ENCODE results near the gene MINPP1.

Gene MINPP1

DNA sequence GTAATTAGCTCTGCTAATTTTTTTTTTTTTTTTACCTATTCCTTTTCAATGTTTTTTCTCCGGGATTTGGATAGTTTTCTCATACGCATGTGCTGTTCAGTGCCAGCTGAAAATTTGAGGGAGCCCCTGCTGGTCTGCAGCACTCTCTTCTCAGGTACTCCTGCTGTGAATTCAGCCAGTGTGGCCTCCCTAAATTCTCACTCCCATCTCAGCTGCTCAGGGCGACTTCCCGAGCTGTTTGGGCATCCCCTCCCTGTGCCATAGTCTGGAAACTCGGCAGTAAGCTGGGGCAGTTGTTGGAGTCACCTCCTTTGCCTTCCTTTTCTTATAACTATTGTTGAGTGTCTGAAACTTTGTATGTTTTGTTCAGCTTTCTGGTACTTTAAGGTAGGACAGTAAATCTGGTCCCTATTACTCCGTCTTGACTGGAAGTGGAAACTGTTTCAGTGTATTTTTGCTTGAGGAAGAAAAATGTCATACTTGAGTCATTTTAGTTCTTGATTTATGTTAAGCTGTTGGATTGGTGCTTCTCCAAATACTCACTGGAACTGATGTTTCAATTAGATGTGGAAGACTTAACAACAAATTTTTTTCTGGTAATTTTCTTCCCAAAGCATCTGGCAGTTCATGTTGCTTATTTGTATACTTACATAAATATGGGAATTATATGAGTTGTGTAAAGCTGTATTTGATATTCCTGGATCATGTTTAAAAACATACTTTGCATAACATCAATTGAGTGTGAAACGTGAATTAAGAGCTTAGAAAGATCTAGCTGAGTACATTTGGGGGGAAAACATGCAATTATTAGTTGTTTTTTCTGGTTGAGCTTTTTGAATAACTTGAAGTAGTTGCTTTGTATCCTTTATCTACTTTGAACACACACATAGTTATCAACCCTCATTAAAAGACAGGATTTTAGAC is 33.7 kb downstream of the MINPP1 start:
- H3K9me3 Mint-ChIP-seq, result peaks cover 20% of the 10 kb centered on the region
- H3K4me3 Mint-ChIP-seq, result no peak overlapping the region
- H3K4me1 Mint-ChIP-seq (ENCODE audit: low read depth), result peaks cover 14% of the 10 kb centered on the region
- peaks cover 35% of the 10 kb centered on the region for H3K36me3 Mint-ChIP-seq (ENCODE audit: low read depth)
- no peak overlapping the region for H3K27ac Mint-ChIP-seq
- H3K27me3 Mint-ChIP-seq (ENCODE audit: low read depth), result no peaks in the 10 kb centered on the region
- DNase-seq (ENCODE audit: low spot score), result no peak

DNA sequence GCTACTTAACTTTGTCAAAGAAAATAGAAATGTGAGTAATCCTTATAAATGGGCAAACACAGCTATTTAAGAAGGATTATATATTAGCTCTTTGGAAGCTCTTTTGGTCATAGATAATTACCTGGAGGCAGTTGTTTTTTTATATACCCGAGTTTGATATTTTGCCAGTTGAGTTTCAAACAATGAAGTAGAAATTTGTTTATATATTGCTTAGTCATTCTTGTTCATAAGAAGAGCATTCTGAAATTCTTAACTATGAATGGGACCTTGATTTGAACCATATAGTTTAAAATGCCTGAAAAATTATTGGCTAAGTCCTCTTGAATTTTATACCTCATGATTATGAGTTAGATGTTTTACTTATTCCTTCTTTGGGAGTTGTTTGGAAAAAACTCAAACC is 36.4 kb downstream of the MINPP1 start:
- H3K36me3 Mint-ChIP-seq (ENCODE audit: low read depth), result peaks cover 35% of the 10 kb centered on the region

DNA sequence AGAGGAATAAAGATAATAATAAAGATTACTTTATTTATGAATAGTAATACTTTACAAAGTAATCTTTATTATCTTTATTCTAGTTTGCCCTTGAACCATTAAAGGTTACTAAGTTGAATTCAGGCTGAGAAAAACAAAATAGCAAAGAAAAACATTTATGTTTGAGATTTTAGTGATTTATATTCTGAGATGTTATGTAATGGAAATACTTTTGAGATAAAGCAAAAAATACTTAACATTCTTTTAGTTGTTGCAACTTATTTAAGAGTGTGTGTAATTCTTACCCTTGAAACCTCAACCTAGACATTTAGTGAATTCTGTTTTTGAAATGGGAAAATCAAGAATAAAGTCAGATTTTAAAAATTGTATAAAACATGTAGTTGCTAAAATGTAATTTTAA is 40.0 kb downstream of the MINPP1 start:
- H3K9me3 Mint-ChIP-seq, result peaks cover 20% of the 10 kb centered on the region
- no peak overlapping the region for H3K4me3 Mint-ChIP-seq
- no peaks in the 10 kb centered on the region for H3K27me3 Mint-ChIP-seq (ENCODE audit: low read depth)
- H3K4me1 Mint-ChIP-seq (ENCODE audit: low read depth), result peaks cover 13% of the 10 kb centered on the region
- no peak overlapping the region for H3K27ac Mint-ChIP-seq
- DNase-seq (ENCODE audit: low spot score), result no peak
- peaks cover 29% of the 10 kb centered on the region for H3K36me3 Mint-ChIP-seq (ENCODE audit: low read depth)

More for the DNA sequence above, 36.4 kb downstream of the MINPP1 start:
- H3K27ac Mint-ChIP-seq, result no peak overlapping the region
- no peaks in the 10 kb centered on the region for H3K27me3 Mint-ChIP-seq (ENCODE audit: low read depth)
- DNase-seq (ENCODE audit: low spot score), result no peak
- no peak overlapping the region for H3K4me3 Mint-ChIP-seq
- peaks cover 20% of the 10 kb centered on the region for H3K9me3 Mint-ChIP-seq
- peaks cover 17% of the 10 kb centered on the region for H3K4me1 Mint-ChIP-seq (ENCODE audit: low read depth)

DNA sequence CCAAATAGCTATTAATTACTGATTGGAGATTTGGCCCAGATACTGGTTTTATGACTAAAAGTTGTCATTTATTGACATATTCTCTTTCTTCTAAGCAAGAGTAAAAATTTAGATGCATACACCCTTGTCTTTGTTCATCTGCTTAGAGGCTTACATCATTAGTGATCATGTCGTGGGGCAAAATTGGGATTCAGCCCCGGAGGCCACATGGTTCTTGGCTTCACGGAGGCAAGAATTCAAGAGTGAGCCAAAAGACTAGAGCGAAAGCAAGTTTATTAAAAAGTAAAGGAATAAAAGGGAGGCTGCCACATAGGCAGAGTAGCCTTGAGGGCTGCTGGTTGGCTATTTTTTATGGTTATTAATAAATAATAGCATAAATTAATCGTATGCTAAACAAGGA is 41.1 kb downstream of the MINPP1 start:
- no peaks in the 10 kb centered on the region for H3K27me3 Mint-ChIP-seq (ENCODE audit: low read depth)
- DNase-seq (ENCODE audit: low spot score), result no peak
- H3K27ac Mint-ChIP-seq, result no peak overlapping the region
- H3K4me1 Mint-ChIP-seq (ENCODE audit: low read depth), result peaks cover 8% of the 10 kb centered on the region
- peaks cover 20% of the 10 kb centered on the region for H3K9me3 Mint-ChIP-seq
- no peak overlapping the region for H3K4me3 Mint-ChIP-seq
- peaks cover 26% of the 10 kb centered on the region for H3K36me3 Mint-ChIP-seq (ENCODE audit: low read depth)

DNA sequence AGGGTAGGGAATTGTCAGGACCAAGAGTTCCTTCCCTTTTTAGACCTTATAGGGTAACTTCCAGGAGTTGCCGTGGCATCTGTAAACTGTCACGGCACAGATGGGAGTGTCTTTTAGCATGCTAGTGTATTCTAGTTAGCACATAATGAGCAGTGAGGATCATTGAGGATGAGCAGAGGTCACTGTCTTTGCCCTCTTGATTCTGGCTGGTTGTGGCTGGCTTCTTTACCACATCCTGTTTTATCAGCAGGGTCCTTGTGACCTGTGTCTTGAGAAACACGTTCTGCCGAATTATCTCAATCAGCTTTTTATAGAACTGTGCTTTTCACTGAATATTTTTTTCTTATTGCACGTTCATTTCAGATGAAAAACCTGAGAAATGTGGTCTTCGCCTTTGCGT is 41.5 kb downstream of the MINPP1 start:
- Mint-ChIP-seq H3K9me3 (peaks cover 20% of the 10 kb centered on the region), H3K4me3 (no peak overlapping the region), H3K27ac (no peak overlapping the region), H3K4me1 (ENCODE audit: low read depth) (peaks cover 8% of the 10 kb centered on the region), H3K27me3 (ENCODE audit: low read depth) (no peaks in the 10 kb centered on the region), H3K36me3 (ENCODE audit: low read depth) (peaks cover 22% of the 10 kb centered on the region)
- no peak for DNase-seq (ENCODE audit: low spot score)

DNA sequence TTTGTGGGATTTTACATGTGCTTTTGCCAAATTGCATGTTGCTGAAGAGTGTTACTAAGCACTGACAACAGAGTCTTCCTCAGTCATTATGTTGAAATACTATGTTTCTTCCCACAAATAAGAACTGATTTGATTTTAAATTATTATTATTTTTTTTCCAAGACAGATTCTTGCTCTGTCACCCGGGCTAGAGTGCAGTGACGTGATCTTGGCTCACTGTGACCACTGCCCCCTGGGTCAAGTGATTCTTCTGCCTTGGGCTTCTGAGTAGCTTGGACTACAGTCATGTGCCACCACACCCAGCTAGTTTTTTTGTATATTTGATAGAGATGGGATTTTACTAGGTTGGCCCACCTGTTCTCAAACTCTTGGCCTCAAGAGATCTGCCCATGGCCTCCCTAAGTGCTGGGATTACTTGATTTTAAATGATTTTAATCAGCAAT is 42.3 kb downstream of the MINPP1 start:
- Mint-ChIP-seq H3K4me1 (ENCODE audit: low read depth) (peaks cover 8% of the 10 kb centered on the region), H3K4me3 (no peak overlapping the region), H3K27ac (no peak overlapping the region), H3K36me3 (ENCODE audit: low read depth) (peaks cover 14% of the 10 kb centered on the region), H3K27me3 (ENCODE audit: low read depth) (no peaks in the 10 kb centered on the region), H3K9me3 (peaks cover 13% of the 10 kb centered on the region)
- no peak for DNase-seq (ENCODE audit: low spot score)

DNA sequence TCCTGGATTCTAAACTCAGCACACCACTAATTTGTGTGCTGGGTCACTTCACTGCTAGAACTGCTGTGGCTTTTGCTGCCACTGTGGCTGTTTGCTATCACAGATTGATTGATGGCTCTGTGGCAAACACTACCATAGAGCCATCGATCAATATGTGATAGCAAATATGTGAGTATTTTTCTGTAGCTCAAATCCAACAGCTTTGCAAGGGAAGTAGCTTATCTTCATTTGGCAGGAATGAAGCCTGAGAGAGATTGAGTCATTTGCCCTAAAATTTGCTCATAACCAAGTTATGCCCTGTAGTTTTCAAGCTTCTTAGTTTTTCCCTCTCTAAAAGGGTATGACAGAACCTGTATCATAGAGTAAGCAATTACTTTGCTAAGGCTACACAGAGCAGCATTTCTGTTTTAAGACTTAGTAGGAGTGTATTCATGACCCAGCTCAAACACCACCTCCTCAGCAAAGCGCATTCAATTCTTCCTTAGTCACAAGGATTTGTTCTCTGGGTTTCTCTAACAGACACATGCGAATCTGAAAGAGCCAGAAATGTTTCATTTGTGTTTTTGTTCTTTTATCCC is 43.1 kb downstream of the MINPP1 start:
- H3K36me3 Mint-ChIP-seq (ENCODE audit: low read depth), result peaks cover 10% of the 10 kb centered on the region
- H3K4me3 Mint-ChIP-seq, result no peak overlapping the region
- H3K9me3 Mint-ChIP-seq, result peaks cover 6% of the 10 kb centered on the region
- DNase-seq (ENCODE audit: low spot score), result no peak
- no peak overlapping the region for H3K27ac Mint-ChIP-seq
- no peaks in the 10 kb centered on the region for H3K27me3 Mint-ChIP-seq (ENCODE audit: low read depth)
- peaks cover 8% of the 10 kb centered on the region for H3K4me1 Mint-ChIP-seq (ENCODE audit: low read depth)

DNA sequence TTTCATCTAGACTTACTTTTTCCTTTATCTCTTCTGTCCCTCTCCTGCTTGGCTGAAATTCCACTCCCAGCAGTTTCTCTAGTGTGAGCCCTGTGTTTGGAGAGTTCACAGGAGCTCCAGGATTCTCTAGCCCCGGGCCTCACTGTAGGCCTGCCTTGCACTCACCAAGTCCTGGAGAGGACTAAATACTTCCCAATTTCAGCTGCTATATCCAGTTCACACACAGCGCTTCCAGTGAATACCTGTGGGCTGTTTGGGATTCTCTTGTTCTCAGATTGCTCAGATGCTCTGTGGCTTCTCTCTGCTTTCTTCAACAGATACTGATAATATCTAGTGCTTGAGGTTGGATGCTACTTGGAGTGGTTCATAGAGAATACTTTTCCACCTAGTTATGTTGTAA is 46.0 kb downstream of the MINPP1 start:
- Mint-ChIP-seq H3K4me3 (no peak overlapping the region), H3K27me3 (ENCODE audit: low read depth) (no peaks in the 10 kb centered on the region), H3K36me3 (ENCODE audit: low read depth) (peaks cover 8% of the 10 kb centered on the region), H3K4me1 (ENCODE audit: low read depth) (peaks cover 6% of the 10 kb centered on the region), H3K27ac (no peak overlapping the region), H3K9me3 (no peaks in the 10 kb centered on the region)
- DNase-seq (ENCODE audit: low spot score), result no peak

DNA sequence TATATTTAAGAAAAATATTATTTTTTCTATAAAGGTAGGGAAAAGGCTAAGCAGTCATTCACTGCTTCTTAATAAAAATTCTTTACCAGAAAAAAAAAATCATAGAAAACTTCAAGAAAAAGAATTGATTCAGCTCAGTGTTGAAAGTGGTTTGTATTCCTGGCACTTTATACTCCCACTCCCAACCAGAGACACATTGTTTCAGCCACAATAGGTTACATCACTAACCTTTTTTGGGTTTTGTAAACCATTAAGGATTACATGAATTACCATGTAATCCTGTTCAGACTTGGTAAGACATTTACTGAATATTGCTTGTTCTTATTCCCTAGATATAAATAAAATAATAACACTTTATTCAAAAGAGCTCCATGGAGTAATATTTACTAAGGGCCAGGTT is 46.6 kb downstream of the MINPP1 start:
- H3K9me3 Mint-ChIP-seq, result no peaks in the 10 kb centered on the region
- peaks cover 3% of the 10 kb centered on the region for H3K4me1 Mint-ChIP-seq (ENCODE audit: low read depth)
- peaks cover 8% of the 10 kb centered on the region for H3K36me3 Mint-ChIP-seq (ENCODE audit: low read depth)
- H3K27me3 Mint-ChIP-seq (ENCODE audit: low read depth), result no peaks in the 10 kb centered on the region
- no peak for DNase-seq (ENCODE audit: low spot score)
- no peak overlapping the region for H3K27ac Mint-ChIP-seq
- H3K4me3 Mint-ChIP-seq, result no peak overlapping the region

DNA sequence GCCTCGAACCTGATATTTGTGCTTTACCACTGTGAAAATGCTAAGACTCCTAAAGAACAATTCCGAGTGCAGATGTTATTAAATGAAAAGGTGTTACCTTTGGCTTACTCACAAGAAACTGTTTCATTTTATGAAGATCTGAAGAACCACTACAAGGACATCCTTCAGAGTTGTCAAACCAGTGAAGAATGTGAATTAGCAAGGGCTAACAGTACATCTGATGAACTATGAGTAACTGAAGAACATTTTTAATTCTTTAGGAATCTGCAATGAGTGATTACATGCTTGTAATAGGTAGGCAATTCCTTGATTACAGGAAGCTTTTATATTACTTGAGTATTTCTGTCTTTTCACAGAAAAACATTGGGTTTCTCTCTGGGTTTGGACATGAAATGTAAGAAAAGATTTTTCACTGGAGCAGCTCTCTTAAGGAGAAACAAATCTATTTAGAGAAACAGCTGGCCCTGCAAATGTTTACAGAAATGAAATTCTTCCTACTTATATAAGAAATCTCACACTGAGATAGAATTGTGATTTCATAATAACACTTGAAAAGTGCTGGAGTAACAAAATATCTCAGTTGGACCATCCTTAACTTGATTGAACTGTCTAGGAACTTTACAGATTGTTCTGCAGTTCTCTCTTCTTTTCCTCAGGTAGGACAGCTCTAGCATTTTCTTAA is 47.7 kb downstream of the MINPP1 start:
- H3K27me3 Mint-ChIP-seq (ENCODE audit: low read depth), result peaks cover 1% of the 10 kb centered on the region
- H3K36me3 Mint-ChIP-seq (ENCODE audit: low read depth), result peaks cover 8% of the 10 kb centered on the region
- no peak for DNase-seq (ENCODE audit: low spot score)
- H3K27ac Mint-ChIP-seq, result no peak overlapping the region
- H3K9me3 Mint-ChIP-seq, result no peaks in the 10 kb centered on the region
- no peaks in the 10 kb centered on the region for H3K4me1 Mint-ChIP-seq (ENCODE audit: low read depth)
- H3K4me3 Mint-ChIP-seq, result no peak overlapping the region

DNA sequence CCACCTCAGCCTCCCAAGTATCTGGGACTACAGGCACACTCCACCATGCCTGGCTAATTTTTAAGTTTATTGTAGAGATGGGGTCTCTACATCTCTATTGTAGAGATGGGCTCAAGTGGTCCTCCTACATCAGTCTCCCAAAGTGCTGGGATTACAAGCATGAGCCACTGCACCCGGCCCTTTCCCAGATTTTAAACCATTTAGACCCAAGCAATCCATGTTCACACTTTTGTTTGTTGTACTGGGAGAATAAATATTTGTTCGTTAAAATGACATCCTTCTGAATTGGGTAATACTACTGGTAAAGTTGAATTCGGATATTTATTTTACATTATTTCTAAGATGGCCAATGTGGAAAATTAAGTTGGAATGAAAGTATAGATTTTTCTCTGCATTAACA is 52.7 kb downstream of the MINPP1 start:
- H3K4me3 Mint-ChIP-seq, result no peak overlapping the region
- peaks cover 8% of the 10 kb centered on the region for H3K27me3 Mint-ChIP-seq (ENCODE audit: low read depth)
- no peak overlapping the region for H3K27ac Mint-ChIP-seq
- DNase-seq (ENCODE audit: low spot score), result no peak
- H3K9me3 Mint-ChIP-seq, result no peaks in the 10 kb centered on the region
- H3K4me1 Mint-ChIP-seq (ENCODE audit: low read depth), result no peaks in the 10 kb centered on the region
- H3K36me3 Mint-ChIP-seq (ENCODE audit: low read depth), result peaks cover 8% of the 10 kb centered on the region

DNA sequence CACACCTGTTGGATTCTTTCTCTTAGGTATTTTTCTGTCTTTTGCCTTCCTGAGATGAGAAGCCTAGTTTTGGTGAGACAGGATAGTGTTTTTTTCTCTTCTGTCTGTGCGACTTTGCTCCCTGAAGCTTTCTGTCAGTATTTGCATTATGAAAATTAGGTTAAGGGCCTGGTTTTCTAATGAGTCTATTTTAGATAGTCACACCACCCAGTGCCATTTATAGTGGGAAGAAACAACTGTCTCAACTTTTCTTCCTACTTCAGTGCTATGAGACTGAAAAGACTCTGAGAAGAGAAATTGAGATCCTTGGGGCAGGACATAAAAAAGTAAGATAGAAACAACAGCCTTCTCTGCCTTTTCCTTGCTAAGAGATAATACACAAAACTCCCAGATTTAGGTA is 53.6 kb downstream of the MINPP1 start:
- no peak overlapping the region for H3K27ac Mint-ChIP-seq
- no peaks in the 10 kb centered on the region for H3K4me1 Mint-ChIP-seq (ENCODE audit: low read depth)
- DNase-seq (ENCODE audit: low spot score), result no peak
- no peaks in the 10 kb centered on the region for H3K9me3 Mint-ChIP-seq
- H3K27me3 Mint-ChIP-seq (ENCODE audit: low read depth), result peaks cover 8% of the 10 kb centered on the region
- H3K36me3 Mint-ChIP-seq (ENCODE audit: low read depth), result peaks cover 4% of the 10 kb centered on the region
- H3K4me3 Mint-ChIP-seq, result no peak overlapping the region

DNA sequence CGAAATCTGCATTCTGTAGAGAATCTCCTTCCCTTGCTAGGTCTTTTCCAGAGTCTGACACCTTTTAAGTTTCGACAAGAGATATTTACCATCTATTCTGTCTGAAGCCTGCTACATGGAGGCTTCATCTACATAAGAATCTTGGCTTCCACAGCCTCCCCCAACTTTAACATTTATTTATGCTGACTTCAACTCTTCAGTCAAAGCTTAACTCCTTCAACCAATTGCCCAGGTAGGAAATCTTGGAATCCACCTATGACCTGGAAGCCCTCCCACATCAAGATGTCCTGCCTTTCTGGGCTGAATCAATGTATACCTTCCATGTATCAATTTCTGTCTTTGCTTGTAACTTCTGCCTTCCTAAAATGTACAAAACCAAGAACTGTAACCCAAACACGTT is 54.7 kb downstream of the MINPP1 start:
- H3K4me3 Mint-ChIP-seq, result no peak overlapping the region
- no peaks in the 10 kb centered on the region for H3K36me3 Mint-ChIP-seq (ENCODE audit: low read depth)
- H3K27ac Mint-ChIP-seq, result no peak overlapping the region
- no peaks in the 10 kb centered on the region for H3K4me1 Mint-ChIP-seq (ENCODE audit: low read depth)
- no peak for DNase-seq (ENCODE audit: low spot score)
- H3K27me3 Mint-ChIP-seq (ENCODE audit: low read depth), result peaks cover 8% of the 10 kb centered on the region
- H3K9me3 Mint-ChIP-seq, result no peaks in the 10 kb centered on the region

DNA sequence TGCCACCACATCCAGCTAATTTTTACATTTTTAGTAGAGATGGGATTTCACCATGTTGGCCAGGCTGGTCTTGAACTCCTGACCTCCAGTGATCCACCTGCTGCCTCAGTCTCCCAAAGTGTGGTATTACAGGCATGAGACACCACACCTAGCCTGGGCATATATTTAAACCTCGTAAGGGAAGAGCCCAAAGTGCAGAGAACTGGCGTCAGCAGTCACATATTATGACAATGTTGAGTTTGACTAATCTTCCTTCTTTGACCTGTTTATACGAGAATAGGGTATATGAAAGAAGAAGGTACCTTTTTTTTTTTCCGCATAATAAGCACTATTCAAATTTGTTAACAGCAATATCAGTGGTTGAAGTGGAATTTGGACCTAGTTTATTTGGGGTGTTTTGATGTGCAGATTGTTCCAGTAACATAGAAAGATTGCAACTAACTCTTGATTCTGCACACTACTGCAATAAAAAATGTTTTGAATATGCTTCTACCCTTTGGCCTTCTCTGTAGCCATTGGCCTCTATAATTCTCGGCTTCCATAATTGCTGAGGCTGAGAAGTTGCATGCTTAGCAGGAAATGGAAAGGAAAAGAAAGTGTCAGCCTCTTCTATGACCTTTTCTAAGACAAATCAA is 55.9 kb downstream of the MINPP1 start:
- Mint-ChIP-seq H3K9me3 (peaks cover 8% of the 10 kb centered on the region), H3K4me1 (ENCODE audit: low read depth) (no peaks in the 10 kb centered on the region), H3K4me3 (no peak overlapping the region), H3K36me3 (ENCODE audit: low read depth) (no peaks in the 10 kb centered on the region), H3K27ac (no peak overlapping the region), H3K27me3 (ENCODE audit: low read depth) (peaks cover 9% of the 10 kb centered on the region)
- DNase-seq (ENCODE audit: low spot score), result no peak

Measured in T-helper 2 cell treated with Interferon-gamma antibody and Interleukin-4, amounts not matched to agents 5 μg/mL and 100 μg/mL, for 36 hours (primary cell).